ENCODE results near the gene KLHL5. TPM values are rescaled to one million over a fixed set of nuclear protein-coding genes. Genes with fewer than 3 reads are reported as not detected.

Gene KLHL5
- polyA plus RNA-seq, 1 donor from 2014 or later: 33.8 TPM

GRCh38 chr4:39170301-39170700 is 108.3 kb downstream of the KLHL5 start:
- H3K79me2 ChIP-seq (replicated peaks; ENCODE audit: insufficient read depth, low read length): no peaks in the 10 kb centered on the region
- no peak overlapping the region for H3K4me3 ChIP-seq (ENCODE audit: low read length)
- no peaks in the 10 kb centered on the region for H3K27me3 ChIP-seq (ENCODE audit: insufficient read depth, low read depth, low read length)
- H3K9me3 ChIP-seq (ENCODE audit: low read length): no peaks in the 10 kb centered on the region
- H3K9ac ChIP-seq (ENCODE audit: low read length): no peak overlapping the region
- H2AFZ ChIP-seq (ENCODE audit: low read depth, low read length): no peak overlapping the region
- no peaks in the 10 kb centered on the region for H4K20me1 ChIP-seq (ENCODE audit: insufficient read depth)
- no peaks in the 10 kb centered on the region for H3K36me3 ChIP-seq (ENCODE audit: insufficient read depth, low read length)
- H3K27ac ChIP-seq (ENCODE audit: low read length): no peak overlapping the region
- no peaks in the 10 kb centered on the region for H3F3A ChIP-seq (ENCODE audit: insufficient read depth, low read length, poor library complexity, severe bottlenecking)
- H3K9me2 ChIP-seq (ENCODE audit: insufficient read depth, low read length): no peaks in the 10 kb centered on the region
- TF ChIP-seq POLR2AphosphoS5 (IDR thresholded peaks at IDR 0.05) (no peak), SMC3 (conservative IDR thresholded peaks at IDR 0.05; ENCODE audit: poor library complexity) (no peak), MXI1 (conservative IDR thresholded peaks at IDR 0.05; ENCODE audit: poor library complexity, severe bottlenecking) (no peak), CTCF (IDR thresholded peaks at IDR 0.05; ENCODE audit: poor library complexity, severe bottlenecking) (no peak), EZH2 (IDR thresholded peaks at IDR 0.05; ENCODE audit: borderline replicate concordance, insufficient read depth, low read length, poor library complexity, severe bottlenecking) (no peak), RAD21 (conservative IDR thresholded peaks at IDR 0.05) (no peak), EP300 (conservative IDR thresholded peaks at IDR 0.05; ENCODE audit: poor library complexity, severe bottlenecking) (no peak), REST (IDR thresholded peaks at IDR 0.05; ENCODE audit: borderline replicate concordance) (no peak), TAF1 (IDR thresholded peaks at IDR 0.05; ENCODE audit: low read depth) (no peak)
- H3K4me2 ChIP-seq (ENCODE audit: low read length): no peak overlapping the region

Other genes starting within 250 kb of the KLHL5 start
- gene TLR6, start 205.4 kb upstream of the KLHL5 start, polyA plus RNA-seq: not detected in 2 replicates
- gene FAM114A1, start 194.4 kb upstream of the KLHL5 start, polyA plus RNA-seq: 0.32 TPM in 1 of 2 replicates, not detected in the other
- not detected in 2 replicates for gene TMEM156, start 29.8 kb upstream of the KLHL5 start, polyA plus RNA-seq
- gene WDR19, start 120.3 kb downstream of the KLHL5 start, polyA plus RNA-seq: 68.6 and 69.9 TPM in 2 replicates

All from neural cell (in vitro differentiated cells).